Lung (tissue), 12 donors: ENCODE results near the gene GRIK1. TPM values are rescaled to one million over a fixed set of nuclear protein-coding genes. Genes with fewer than 3 reads are reported as not detected.

Source experiments
- ATAC-seq: fragments of 200-7000 bp; cut with Tn5 transposase; one replicate; pipeline ENCODE4 v1.9.1; 2020; ENCODE audit warnings: moderate number of reproducible peaks; ENCODE audit not compliant: insufficient read depth, low FRiP score
- DNase-seq, 3 donors: peaks; one replicate each; pipeline ENCODE4 v3.0.0-alpha.2; 2013 to 2017
- H3K27ac ChIP-seq, 2 donors: one replicate each; pipeline ENCODE4 v1.5.1; 2013; ENCODE audit warnings: mild to moderate bottlenecking in 2 of 2, moderate library complexity in 2 of 2, control low read depth in 1 of 2, inconsistent platforms in 1 of 2, low read depth in 1 of 2, low read length in 1 of 2
- H3K27me3 ChIP-seq, 3 donors: one replicate each; pipeline ENCODE4 v1.5.1; 2013; ENCODE audit warnings: low read length in 2 of 3; ENCODE audit not compliant: control insufficient read depth in 3 of 3, insufficient read depth in 3 of 3
- H3K36me3 ChIP-seq, 4 donors: one replicate each; pipeline ENCODE4 v1.5.1; 2013; ENCODE audit warnings: low read length in 4 of 4, mild to moderate bottlenecking in 1 of 4, moderate library complexity in 1 of 4; ENCODE audit not compliant: control insufficient read depth in 4 of 4, insufficient read depth in 4 of 4
- H3K4me1 ChIP-seq, 5 donors: one replicate each; pipeline ENCODE4 v1.5.1; 2013; ENCODE audit warnings: low read length in 5 of 5, mild to moderate bottlenecking in 2 of 5, moderate library complexity in 1 of 5; ENCODE audit not compliant: control insufficient read depth in 5 of 5, insufficient read depth in 5 of 5
- H3K4me3 ChIP-seq: one replicate; pipeline ENCODE4 v1.5.1; 2013; ENCODE audit warnings: mild to moderate bottlenecking, control low read depth, moderate library complexity
- H3K9ac ChIP-seq, 2 donors: one replicate each; pipeline ENCODE4 v1.5.1; 2013; ENCODE audit warnings: low read length in 2 of 2, control low read depth in 1 of 2; ENCODE audit not compliant: insufficient read depth in 1 of 2
- H3K9me3 ChIP-seq, 4 donors: one replicate each; pipeline ENCODE4 v1.5.1; 2013; ENCODE audit warnings: low read length in 3 of 4, mild to moderate bottlenecking in 1 of 4, moderate library complexity in 1 of 4; ENCODE audit not compliant: control insufficient read depth in 4 of 4, insufficient read depth in 3 of 4
- CTCF ChIP-seq: IDR thresholded peaks from 2 replicates; pipeline ENCODE4 v1.5.1; 2012; ENCODE audit warnings: mild to moderate bottlenecking; ENCODE audit errors: control extremely low read depth, extremely low read depth
- WGBS, 2 donors: extraction: QIAGEN DNeasy Blood & Tissue Kit; methylation state at CpG; one replicate each; pipeline ENCODE4 v1.1.7; 2013; 5-methylcytosine and 5-hydroxymethylcytosine counted together
- polyA plus RNA-seq, 2 donors: library from polyadenylated mRNA; stranded (reverse); fragments of 200-250 nt; gene quantifications; one replicate each; pipeline ENCODE4 v1.2.1, GENCODE V29; 2013
- total RNA-seq, 2 donors: library from RNA; depleted of rRNA in 1 of 2; stranded (reverse); fragments of >200 nt in 1 of 2; gene quantifications; one replicate each; pipeline ENCODE4 v1.2.1, GENCODE V29; 2014 to 2021
- donor health status: control.
- donor health status: control.
- donor health status: Bipolar disorder and iron deficiency.
- donor health status: healthy.
- donor health status: DM: yes; HTN: yes; CAD: no.

The GRIK1 gene
- total and polyA plus RNA-seq, 4 donors, result 0.26 TPM; not detected in 3

DNA sequence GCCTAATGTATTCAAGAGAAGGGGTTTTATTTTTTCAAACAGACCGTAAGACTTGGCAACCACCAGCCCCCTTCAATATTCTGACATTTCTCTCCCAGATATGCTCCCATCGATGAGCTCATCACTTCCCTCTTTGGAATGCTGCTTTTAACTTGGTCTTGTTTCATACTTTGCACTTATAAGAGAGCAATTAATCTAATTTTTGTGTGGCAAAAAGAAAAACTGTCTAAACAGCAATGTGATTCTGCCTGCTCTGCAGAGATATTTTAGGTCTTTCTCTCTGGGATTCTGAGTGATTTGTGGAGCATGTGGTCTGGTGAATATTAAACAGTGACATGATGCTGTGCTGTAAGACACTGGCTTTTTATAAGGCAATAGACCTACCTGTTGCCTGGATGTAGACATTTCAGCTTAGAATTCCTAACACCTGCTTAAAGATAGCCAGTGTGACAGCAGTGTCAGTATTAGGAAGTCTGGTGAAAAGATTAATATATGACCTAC is 356.3 kb downstream of the GRIK1 start:
- Histone ChIP-seq H3K4me1 (peaks cover 0 to 6% (median 0%) of the 10 kb centered on the region in 5 donors), H3K27me3 (no peaks in the 10 kb centered on the region), H3K9ac (no peak overlapping the region), H3K4me3 (no peak overlapping the region), H3K36me3 (no peaks in the 10 kb centered on the region), H3K27ac (no peak overlapping the region), H3K9me3 (no peaks in the 10 kb centered on the region)
- TF ChIP-seq CTCF, result no peak
- WGBS, 2 donors, result 88 to 89% methylated on average over 2 of the region's 2 CpGs
- DNase-seq, result no peak
- no peak for ATAC-seq

DNA sequence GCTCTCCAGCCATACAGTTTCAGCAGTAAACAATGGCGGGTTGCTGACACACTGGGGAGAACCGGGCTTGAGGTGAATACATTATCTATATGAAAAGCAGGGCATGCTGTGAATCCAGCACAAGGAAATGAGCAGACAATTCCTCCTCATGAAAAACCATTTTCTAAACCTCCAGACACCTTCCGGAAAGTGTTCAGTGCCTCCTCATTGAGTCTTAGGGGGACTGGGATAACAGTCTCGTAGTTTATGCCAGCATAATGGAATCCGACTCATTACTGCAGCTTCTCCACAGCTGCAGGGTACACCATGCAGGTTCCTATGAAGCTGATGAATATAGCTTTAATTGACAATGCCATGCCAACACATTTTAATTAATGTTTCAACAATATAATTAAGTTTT is 356.9 kb downstream of the GRIK1 start:
- Histone ChIP-seq H3K4me3 (no peak overlapping the region), H3K4me1 (peaks cover 0 to 6% (median 0%) of the 10 kb centered on the region in 5 donors), H3K9me3 (no peaks in the 10 kb centered on the region), H3K9ac (no peak overlapping the region), H3K36me3 (no peaks in the 10 kb centered on the region), H3K27ac (no peak overlapping the region), H3K27me3 (no peaks in the 10 kb centered on the region)
- no peak for DNase-seq
- ATAC-seq, result no peak
- no peak for TF ChIP-seq CTCF
- WGBS, 2 donors, result 95 to 98% methylated on average over 5 of the region's 5 CpGs

DNA sequence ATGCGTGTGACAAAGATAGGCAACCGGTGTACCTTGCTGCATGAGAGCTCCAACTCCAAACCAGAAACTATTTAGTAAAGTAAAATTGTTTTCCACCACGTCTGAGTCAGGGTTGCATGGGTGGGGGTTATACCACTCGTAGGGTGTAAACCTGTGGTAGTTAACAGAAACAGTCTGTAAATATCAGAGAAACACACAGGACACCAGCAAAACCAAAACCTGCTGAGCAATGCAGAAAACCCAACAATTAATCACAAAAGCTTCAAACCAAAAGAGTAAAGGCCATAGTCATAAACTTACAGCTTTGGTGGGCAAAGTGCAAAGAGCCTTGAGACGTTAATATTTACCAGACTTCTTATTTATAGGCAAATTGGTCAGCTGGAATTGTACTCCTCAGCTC is 358.4 kb downstream of the GRIK1 start:
- no peaks in the 10 kb centered on the region for H3K27me3 ChIP-seq
- no peak for TF ChIP-seq CTCF
- H3K4me1 ChIP-seq, result no peaks in the 10 kb centered on the region
- no peaks in the 10 kb centered on the region for H3K9me3 ChIP-seq
- 84 to 91% methylated on average over 5 of the region's 5 CpGs for WGBS, 2 donors
- ATAC-seq, result no peak
- no peaks in the 10 kb centered on the region for H3K36me3 ChIP-seq
- no peak overlapping the region for H3K4me3 ChIP-seq
- H3K27ac ChIP-seq, result no peak overlapping the region
- no peak for DNase-seq
- H3K9ac ChIP-seq, result no peak overlapping the region

- no peak overlapping the region for H3K27ac ChIP-seq
- no peak overlapping the region for H3K4me3 ChIP-seq
- no peaks in the 10 kb centered on the region for H3K4me1 ChIP-seq
- H3K9ac ChIP-seq, result no peak overlapping the region
- 88 to 92% methylated on average over 5 of the region's 5 CpGs for WGBS, 2 donors
- ATAC-seq (no peak), DNase-seq (no peak)
- no peak for TF ChIP-seq CTCF
- H3K9me3 ChIP-seq, result no peaks in the 10 kb centered on the region
- H3K27me3 ChIP-seq, result no peaks in the 10 kb centered on the region
- no peaks in the 10 kb centered on the region for H3K36me3 ChIP-seq
Observed at GRCh38 chr21:29580732-29581285, 359.0 kb downstream of the GRIK1 start.
